Ectodermal cell (in vitro differentiated cells): ENCODE data around the gene CD244. TPM values are rescaled to one million over a fixed set of nuclear protein-coding genes. Genes with fewer than 3 reads are reported as not detected.
"Not testable (repeated sequence)": the region's sequence is repeated elsewhere in the genome, so short reads cannot be mapped to it uniquely, and the experiment has no call there.

Experiments
- H3K27ac ChIP-seq: 2 replicates; pipeline ENCODE4 v1.7.0; 2013; ENCODE audit warnings: mild to moderate bottlenecking, low read depth, low read length; ENCODE audit not compliant: insufficient read depth, poor library complexity, severe bottlenecking
- H3K27me3 ChIP-seq: 2 replicates; pipeline ENCODE4 v1.7.0; 2013; ENCODE audit warnings: mild to moderate bottlenecking, low read length; ENCODE audit not compliant: insufficient read depth, control insufficient read depth, poor library complexity, severe bottlenecking
- H3K36me3 ChIP-seq: one replicate; pipeline ENCODE4 v1.7.0; 2013; ENCODE audit warnings: low read length; ENCODE audit not compliant: control insufficient read depth, insufficient read depth
- H3K4me1 ChIP-seq: one replicate; pipeline ENCODE4 v1.7.0; 2013; ENCODE audit warnings: low read length; ENCODE audit not compliant: control insufficient read depth, insufficient read depth
- H3K4me3 ChIP-seq: 2 replicates; pipeline ENCODE4 v1.7.0; 2013; ENCODE audit warnings: low read depth, low read length, control low read depth; ENCODE audit not compliant: insufficient read depth
- H3K9me3 ChIP-seq: 2 replicates; pipeline ENCODE4 v1.7.0; 2013; ENCODE audit warnings: mild to moderate bottlenecking, low read length, moderate library complexity; ENCODE audit not compliant: control insufficient read depth
- WGBS, 2 experiments: methylation state at CpG; one replicate each; pipeline ENCODE4 v1.1.7; 2013; ENCODE audit warnings: missing lambda C conversion rate in 2 of 2; 5-methylcytosine and 5-hydroxymethylcytosine counted together
- polyA plus RNA-seq, 4 experiments: library from polyadenylated mRNA; stranded (reverse); fragments of 50-300 nt; gene quantifications; one replicate each; pipeline ENCODE4 v1.2.3, GENCODE V29; 2013

Gene CD244, protein sequence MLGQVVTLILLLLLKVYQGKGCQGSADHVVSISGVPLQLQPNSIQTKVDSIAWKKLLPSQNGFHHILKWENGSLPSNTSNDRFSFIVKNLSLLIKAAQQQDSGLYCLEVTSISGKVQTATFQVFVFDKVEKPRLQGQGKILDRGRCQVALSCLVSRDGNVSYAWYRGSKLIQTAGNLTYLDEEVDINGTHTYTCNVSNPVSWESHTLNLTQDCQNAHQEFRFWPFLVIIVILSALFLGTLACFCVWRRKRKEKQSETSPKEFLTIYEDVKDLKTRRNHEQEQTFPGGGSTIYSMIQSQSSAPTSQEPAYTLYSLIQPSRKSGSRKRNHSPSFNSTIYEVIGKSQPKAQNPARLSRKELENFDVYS
- not detected for polyA plus RNA-seq (2013, experiment 1 of 4)
- polyA plus RNA-seq (2013, experiment 2 of 4) = not detected
- polyA plus RNA-seq (2013, experiment 3 of 4) = not detected
- not detected for polyA plus RNA-seq (2013, experiment 4 of 4)

DNA sequence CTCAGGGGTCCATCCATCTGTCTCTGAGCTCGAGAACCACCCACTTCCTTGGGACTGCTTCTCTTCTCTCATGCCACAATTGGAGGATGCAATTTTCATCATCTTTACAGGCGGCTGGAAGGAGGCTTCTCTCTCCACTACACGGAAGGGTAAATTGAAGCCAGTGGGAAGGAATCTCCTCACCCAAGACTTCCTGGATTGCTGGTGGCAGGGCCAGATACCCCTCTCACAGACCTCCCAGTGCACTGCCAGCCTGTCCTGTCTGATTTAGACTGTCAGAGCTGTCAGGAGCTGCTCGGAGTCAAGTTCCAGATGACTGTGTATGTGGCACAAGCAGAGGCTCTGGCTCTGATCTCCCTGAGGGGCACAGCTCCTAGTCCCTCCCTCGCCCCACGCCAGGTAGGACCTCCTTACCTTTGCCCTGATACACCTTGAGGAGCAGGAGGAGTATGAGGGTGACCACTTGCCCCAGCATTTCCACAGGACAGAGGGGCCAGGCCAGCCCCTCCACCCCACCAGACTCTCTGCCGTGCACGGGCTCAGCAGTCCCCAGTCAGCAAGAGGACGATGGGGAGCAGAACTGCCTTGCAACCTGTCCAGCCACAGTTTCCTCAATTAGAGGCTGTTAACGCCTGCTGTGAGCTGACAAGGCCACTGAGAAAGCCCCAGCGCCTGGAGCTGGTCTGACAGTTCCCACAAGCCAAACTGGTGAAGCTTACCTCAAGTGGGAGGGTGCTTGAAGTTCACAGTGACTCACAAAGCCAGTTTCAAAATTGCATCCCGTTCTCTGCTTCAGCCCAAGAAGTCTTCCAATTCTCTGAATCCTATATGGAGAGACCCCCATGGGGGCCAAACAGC, at the start of gene CD244:
Gene CD244, minus strand, starts transcription at position 685 of the 858 bp plus-strand sequence. Its CDS starts 210 bp downstream, at position 475.
- no peaks in the 10 kb centered on the region for H3K36me3 ChIP-seq
- H3K4me1 ChIP-seq = no peaks in the 10 kb centered on the region
- no peaks in the 10 kb centered on the region for H3K27me3 ChIP-seq
- H3K4me3 ChIP-seq = no peak within 1 kb of the TSS
- H3K9me3 ChIP-seq = no peaks in the 10 kb centered on the region
- 66 to 75% methylated on average over 12 of the region's 12 CpGs for WGBS, 2 experiments
- no peak within 1 kb of the TSS for H3K27ac ChIP-seq

DNA sequence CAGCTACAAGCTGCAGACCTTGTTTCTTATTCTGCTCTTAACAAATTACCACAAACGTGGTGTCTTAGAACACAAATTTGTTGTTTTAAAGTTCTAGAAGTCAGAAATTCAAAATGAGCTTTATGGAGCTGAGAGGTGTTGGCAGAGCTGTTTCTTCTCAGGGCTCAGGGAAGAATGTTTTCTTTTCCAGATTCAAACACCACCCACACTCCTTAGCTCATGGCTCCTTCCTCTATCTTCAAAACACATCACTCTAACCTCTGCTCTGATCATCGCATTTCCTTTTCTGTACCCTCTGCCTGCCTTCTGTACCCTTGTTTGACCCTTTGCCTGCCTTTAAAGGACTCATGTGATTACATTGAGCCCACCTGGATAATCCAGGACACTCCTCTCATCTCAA, 49.2 kb upstream of the CD244 start:
- H3K4me3 ChIP-seq = no peak overlapping the region
- WGBS, 2 experiments = 84 to 97% methylated on average over 2 of the region's 2 CpGs
- no peaks in the 10 kb centered on the region for H3K9me3 ChIP-seq
- no peaks in the 10 kb centered on the region for H3K27me3 ChIP-seq
- no peaks in the 10 kb centered on the region for H3K4me1 ChIP-seq
- H3K27ac ChIP-seq = no peak overlapping the region
- no peaks in the 10 kb centered on the region for H3K36me3 ChIP-seq

DNA sequence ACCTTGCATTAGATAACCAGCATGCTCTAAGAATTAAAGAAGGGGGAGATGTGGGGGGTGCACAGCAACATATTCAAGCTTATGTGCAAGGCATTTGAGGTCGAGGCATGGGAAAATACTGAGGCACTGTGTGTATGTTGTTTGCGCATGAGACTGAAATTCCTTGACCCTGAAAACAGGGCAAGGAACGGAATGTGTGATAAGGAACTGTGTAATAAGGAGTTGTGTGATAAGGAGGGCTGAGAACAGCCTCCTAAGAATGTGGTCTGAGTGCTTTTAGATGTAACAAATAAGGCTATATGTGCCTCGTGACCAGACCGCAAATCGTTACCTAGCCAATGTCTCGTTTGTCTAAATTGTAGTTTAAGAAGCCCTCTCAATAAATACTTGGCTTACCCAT, 48.8 kb upstream of the CD244 start:
- WGBS, 2 experiments = 90 to 92% methylated on average over 7 of the region's 7 CpGs
- H3K27me3 ChIP-seq = no peaks in the 10 kb centered on the region
- H3K4me1 ChIP-seq = no peaks in the 10 kb centered on the region
- no peaks in the 10 kb centered on the region for H3K36me3 ChIP-seq
- no peak overlapping the region for H3K27ac ChIP-seq
- no peak overlapping the region for H3K4me3 ChIP-seq
- H3K9me3 ChIP-seq = no peaks in the 10 kb centered on the region

DNA sequence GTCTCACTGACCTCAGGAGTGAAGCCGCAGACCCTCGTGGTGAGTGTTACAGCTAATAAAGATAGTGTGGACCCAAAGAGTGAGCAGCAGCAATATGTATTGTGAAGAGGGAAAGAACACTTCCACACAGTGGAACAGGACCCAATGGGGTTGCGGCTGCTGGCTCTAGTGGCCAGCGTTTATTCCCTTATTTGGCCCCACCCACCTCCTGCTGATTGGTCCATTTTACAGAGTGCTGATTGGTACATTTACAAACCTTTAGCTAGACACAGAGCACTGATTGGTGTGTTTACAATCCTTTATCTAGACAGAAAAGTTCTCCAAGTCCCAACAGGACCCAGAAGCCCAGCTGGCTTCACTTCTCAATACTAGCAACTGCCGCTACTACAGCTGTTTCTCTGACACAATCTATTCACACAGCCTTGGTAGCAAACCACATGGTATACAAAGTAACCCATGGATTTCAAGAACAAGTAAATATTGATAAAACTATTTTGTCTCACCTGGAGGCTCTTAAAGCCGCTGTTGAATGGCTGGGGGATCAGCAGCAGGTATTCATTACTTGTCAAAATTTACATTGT, 47.6 kb upstream of the CD244 start:
- Histone ChIP-seq H3K27ac (no peak overlapping the region), H3K4me3 (no peak overlapping the region), H3K36me3 (no peaks in the 10 kb centered on the region), H3K4me1 (no peaks in the 10 kb centered on the region), H3K9me3 (no peaks in the 10 kb centered on the region), H3K27me3 (no peaks in the 10 kb centered on the region)
- WGBS, 2 experiments = 72 to 77% methylated on average over 5 to 6 of the region's 6 CpGs

DNA sequence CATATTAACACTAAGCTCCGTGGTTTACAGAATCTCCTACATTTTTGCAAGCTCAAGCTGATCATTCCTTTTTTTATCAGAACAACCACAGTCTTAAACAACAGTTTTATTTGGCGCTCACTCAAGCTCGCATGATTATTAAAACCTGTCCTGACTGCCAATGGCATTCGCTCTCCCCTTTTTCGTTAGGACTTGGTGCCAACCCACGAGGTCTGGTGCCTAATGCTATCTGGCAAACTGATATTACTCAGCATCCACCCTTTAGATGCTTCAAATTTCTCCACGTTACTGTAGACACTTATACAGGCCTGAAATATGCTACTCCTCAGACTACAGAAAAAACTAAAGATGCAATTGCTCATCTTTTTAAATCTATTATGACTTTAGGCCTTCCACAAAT, 45.3 kb upstream of the CD244 start:
- 91 to 92% methylated on average over 7 of the region's 7 CpGs for WGBS, 2 experiments

DNA sequence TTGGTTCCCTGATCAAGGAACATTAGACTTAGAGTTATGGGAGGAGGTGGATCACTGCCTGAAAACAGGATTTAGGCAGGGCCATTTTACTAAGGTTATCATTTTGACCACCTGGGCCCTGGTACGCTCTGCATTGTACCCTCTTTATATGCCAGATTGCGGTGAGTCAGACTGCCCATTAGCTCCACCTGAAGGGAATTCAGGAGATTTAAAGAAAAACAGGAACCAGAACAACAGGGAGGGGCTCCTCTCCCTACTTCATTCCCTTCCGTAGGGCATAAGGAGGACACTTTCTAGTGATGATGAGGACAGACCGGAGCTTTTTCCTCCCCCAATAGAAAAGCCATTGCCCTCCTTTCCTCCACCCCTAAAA, 42.9 kb upstream of the CD244 start:
- Histone ChIP-seq H3K9me3 (no peaks in the 10 kb centered on the region), H3K36me3 (no peaks in the 10 kb centered on the region), H3K4me1 (no peaks in the 10 kb centered on the region), H3K4me3 (no peak overlapping the region), H3K27ac (no peak overlapping the region), H3K27me3 (no peaks in the 10 kb centered on the region)
- WGBS, 2 experiments = 84 to 87% methylated on average over 4 of the region's 4 CpGs

More for the DNA sequence above, 45.3 kb upstream of the CD244 start:
- no peak overlapping the region for H3K4me3 ChIP-seq
- no peak overlapping the region for H3K27ac ChIP-seq
- H3K9me3 ChIP-seq = no peaks in the 10 kb centered on the region
- no peaks in the 10 kb centered on the region for H3K27me3 ChIP-seq
- no peaks in the 10 kb centered on the region for H3K4me1 ChIP-seq
- H3K36me3 ChIP-seq = no peaks in the 10 kb centered on the region

DNA sequence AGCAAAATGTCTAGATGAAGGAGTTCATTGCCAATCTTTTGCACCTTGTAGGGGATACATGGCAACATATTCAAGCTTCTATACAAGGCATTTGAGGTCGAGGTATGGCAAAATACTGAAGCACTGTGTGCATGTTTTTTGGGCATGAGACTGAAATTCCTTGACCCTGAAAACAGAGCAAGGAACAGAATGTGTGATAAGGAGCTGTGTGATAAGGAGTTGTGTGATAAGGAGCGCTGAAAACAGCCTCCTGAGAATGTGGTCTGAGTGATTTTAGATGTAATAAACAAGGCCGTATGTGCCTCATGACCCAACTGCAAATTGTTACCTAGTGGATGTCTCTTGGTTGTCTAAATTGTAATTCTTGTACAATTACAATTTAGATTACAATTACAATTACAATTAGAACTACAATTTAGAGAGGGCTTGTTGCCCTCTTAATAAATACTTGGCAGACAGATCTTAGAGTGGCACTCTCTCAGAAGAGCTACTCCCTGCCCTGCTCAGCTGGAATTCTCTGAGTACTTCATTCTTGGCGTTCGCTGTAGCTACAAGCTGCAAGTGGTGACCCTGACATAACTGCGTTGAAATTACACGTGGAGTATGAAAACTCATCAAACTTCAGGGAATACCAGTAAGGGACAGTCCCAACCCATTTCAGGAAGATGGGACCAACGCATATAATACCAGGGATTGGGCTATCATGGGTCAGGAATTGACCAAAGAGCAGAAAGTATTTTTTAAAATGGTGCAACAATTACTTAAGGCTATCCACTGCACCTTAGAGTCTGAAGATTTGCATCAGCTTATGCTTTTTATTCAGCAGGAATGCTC, 42.3 kb upstream of the CD244 start:
- H3K4me1 ChIP-seq = no peaks in the 10 kb centered on the region
- no peak overlapping the region for H3K27ac ChIP-seq
- 89 to 91% methylated on average over 8 of the region's 8 CpGs for WGBS, 2 experiments
- no peaks in the 10 kb centered on the region for H3K36me3 ChIP-seq
- H3K27me3 ChIP-seq = no peaks in the 10 kb centered on the region
- no peak overlapping the region for H3K4me3 ChIP-seq
- no peaks in the 10 kb centered on the region for H3K9me3 ChIP-seq

DNA sequence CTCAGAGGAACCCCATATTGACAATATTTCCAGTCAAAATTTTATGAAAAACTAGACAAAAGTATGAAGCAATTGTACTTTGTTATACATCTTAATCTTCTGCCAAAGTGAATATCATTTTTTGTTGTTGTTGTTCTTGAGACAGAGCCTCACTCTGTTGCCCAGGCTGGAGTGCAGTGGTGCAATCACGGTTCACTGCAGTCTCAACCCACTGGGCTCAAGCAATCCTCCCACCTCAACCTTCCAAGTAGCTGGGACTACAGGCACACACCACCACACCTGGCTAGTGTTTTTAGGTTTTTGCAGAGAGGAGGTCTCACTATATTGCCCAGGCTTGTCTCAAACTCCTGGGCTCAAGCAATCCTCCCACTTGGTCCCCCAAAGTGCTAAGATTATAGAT, 39.6 kb upstream of the CD244 start:
- H3K4me1 ChIP-seq, H3K27me3 ChIP-seq, H3K9me3 ChIP-seq, H3K4me3 ChIP-seq, H3K27ac ChIP-seq, H3K36me3 ChIP-seq: not testable (repeated sequence)
- whole genome bisulfite sequencing, 2 experiments = 76 to 87% methylated on average over 1 of the region's 1 CpG

DNA sequence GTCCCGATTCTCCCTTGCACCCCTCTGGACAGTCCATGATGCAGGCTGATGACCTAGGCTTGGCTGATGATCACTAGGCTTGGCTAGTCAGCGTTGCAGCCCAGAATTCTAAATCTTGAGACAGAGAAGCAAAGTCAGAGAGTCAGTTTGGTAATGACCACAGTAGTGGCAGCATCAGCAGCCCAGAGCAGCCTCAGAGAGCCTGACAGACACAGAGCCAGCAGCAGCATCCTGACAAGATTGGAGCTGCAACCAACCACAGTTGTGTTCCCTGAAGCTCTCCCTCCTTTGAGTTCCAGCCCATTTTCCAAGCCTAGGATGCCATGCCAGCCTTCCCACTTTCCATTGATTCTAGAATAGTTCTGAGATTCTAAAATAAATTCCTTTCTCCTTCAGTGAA, 39.1 kb upstream of the CD244 start:
- no peak overlapping the region for H3K4me3 ChIP-seq
- no peaks in the 10 kb centered on the region for H3K9me3 ChIP-seq
- no peaks in the 10 kb centered on the region for H3K27me3 ChIP-seq
- H3K4me1 ChIP-seq = no peaks in the 10 kb centered on the region
- H3K36me3 ChIP-seq = no peaks in the 10 kb centered on the region
- WGBS, 2 experiments = 88 to 97% methylated on average over 2 of the region's 2 CpGs
- no peak overlapping the region for H3K27ac ChIP-seq
